Vagina (tissue), 2 donors: Measurements from ENCODE around the gene TACC3.

Source experiments
- CTCF ChIP-seq, 3 experiments: fragments of 450-650 bp in 2 of 3; fragments of 200-600 bp in 1 of 3; sonication (generic) in 1 of 3; IDR thresholded peaks; one replicate each; pipeline ENCODE4 v1.5.1; 2017 to 2019; ENCODE audit warnings: antibody characterized with exemption in 3 of 3, mild to moderate bottlenecking in 2 of 3, moderate library complexity in 2 of 3
- POLR2A ChIP-seq, 2 donors: fragments of 450-650 bp; IDR thresholded peaks; one replicate each; pipeline ENCODE4 v1.6.1; 2017; ENCODE audit warnings: antibody characterized with exemption in 2 of 2, mild to moderate bottlenecking in 2 of 2, moderate library complexity in 2 of 2
- POLR2AphosphoS5 ChIP-seq, 2 donors: sonication (generic); formaldehyde crosslinking; IDR thresholded peaks; one replicate each; pipeline ENCODE4 v1.9.0; 2017; ENCODE audit warnings: antibody characterized with exemption in 2 of 2, mild to moderate bottlenecking in 2 of 2, low read depth in 1 of 2; ENCODE audit not compliant: insufficient read depth in 1 of 2

- TF ChIP-seq CTCF (IDR thresholded peaks at IDR 0.05), result no peak
- no peak for TF ChIP-seq POLR2AphosphoS5 (IDR thresholded peaks at IDR 0.05; ENCODE audit: insufficient read depth in 1 of 2, low read depth in 1 of 2)
- no peak for TF ChIP-seq POLR2A (IDR thresholded peaks at IDR 0.05)
Measured at GRCh38 chr4:1786544-1787362, 65.4 kb downstream of the TACC3 start.
